ENCODE data around the gene APOL1. TPM values are rescaled to one million over a fixed set of nuclear protein-coding genes. Genes with fewer than 3 reads are reported as not detected.
"Not testable (repeated sequence)": the region's sequence is repeated elsewhere in the genome, so short reads cannot be mapped to it uniquely, and the experiment has no call there.

The APOL1 gene
- polyA plus RNA-seq, 4 donors = 11.0 to 15.7 (median 12.4) TPM

GRCh38 chr22:36289406-36289870 lies 36.5 kb downstream of the APOL1 start:
- no peak for DNase-seq (ENCODE audit: low read depth in 4 of 4, low spot score in 3 of 4)

- not testable (repeated sequence) for DNase-seq (ENCODE audit: low read depth in 4 of 4, low spot score in 3 of 4)
Observed at GRCh38 chr22:36289948-36290371, 37.0 kb downstream of the APOL1 start.

- not testable (repeated sequence) for DNase-seq (ENCODE audit: low read depth in 4 of 4, low spot score in 3 of 4)
Observed at GRCh38 chr22:36290391-36291075, 37.6 kb downstream of the APOL1 start.

- no peak for DNase-seq (ENCODE audit: low read depth in 4 of 4, low spot score in 3 of 4)
Observed at GRCh38 chr22:36291831-36292740, 39.2 kb downstream of the APOL1 start.

- DNase-seq (ENCODE audit: low read depth in 4 of 4, low spot score in 3 of 4) = no peak
Observed at GRCh38 chr22:36292823-36293530, 40.0 kb downstream of the APOL1 start.

- no peak for DNase-seq (ENCODE audit: low read depth in 4 of 4, low spot score in 3 of 4)
Observed at GRCh38 chr22:36293606-36294292, 40.8 kb downstream of the APOL1 start.

GRCh38 chr22:36294293-36294620 lies 41.3 kb downstream of the APOL1 start:
- no peak for DNase-seq (ENCODE audit: low read depth in 4 of 4, low spot score in 3 of 4)

- no peak for DNase-seq (ENCODE audit: low read depth in 4 of 4, low spot score in 3 of 4)
Observed at GRCh38 chr22:36294801-36295200, 41.9 kb downstream of the APOL1 start.

GRCh38 chr22:36295247-36295646 lies 42.3 kb downstream of the APOL1 start:
- no peak for DNase-seq (ENCODE audit: low read depth in 4 of 4, low spot score in 3 of 4)

GRCh38 chr22:36296690-36297089 lies 43.8 kb downstream of the APOL1 start:
- no peak for DNase-seq (ENCODE audit: low read depth in 4 of 4, low spot score in 3 of 4)

- no peak for DNase-seq (ENCODE audit: low read depth in 4 of 4, low spot score in 3 of 4)
Observed at GRCh38 chr22:36297568-36297967, 44.6 kb downstream of the APOL1 start.

- DNase-seq (ENCODE audit: low read depth in 4 of 4, low spot score in 3 of 4) = no peak
Observed at GRCh38 chr22:36298118-36298517, 45.2 kb downstream of the APOL1 start.

- no peak for DNase-seq (ENCODE audit: low read depth in 4 of 4, low spot score in 3 of 4)
Observed at GRCh38 chr22:36298601-36299000, 45.7 kb downstream of the APOL1 start.

GRCh38 chr22:36299295-36299694 lies 46.4 kb downstream of the APOL1 start:
- no peak for DNase-seq (ENCODE audit: low read depth in 4 of 4, low spot score in 3 of 4)

GRCh38 chr22:36299911-36300310 lies 47.0 kb downstream of the APOL1 start:
- DNase-seq (ENCODE audit: low read depth in 4 of 4, low spot score in 3 of 4) = no peak

GRCh38 chr22:36300396-36301212 lies 47.7 kb downstream of the APOL1 start:
- no peak for DNase-seq (ENCODE audit: low read depth in 4 of 4, low spot score in 3 of 4)

GRCh38 chr22:36301384-36301828 lies 48.5 kb downstream of the APOL1 start:
- peak; percentile 44 to 75 (median 56) for DNase-seq (ENCODE audit: low read depth in 4 of 4, low spot score in 3 of 4)

GRCh38 chr22:36301851-36302250 lies 48.9 kb downstream of the APOL1 start:
- DNase-seq (ENCODE audit: low read depth in 4 of 4, low spot score in 3 of 4) = no peak

- DNase-seq (ENCODE audit: low read depth in 4 of 4, low spot score in 3 of 4) = no peak
Observed at GRCh38 chr22:36302439-36303114, 49.6 kb downstream of the APOL1 start.
